GM21367 (cell line): Measurements from ENCODE around the gene RHBDL1.

Experiments
- ATAC-seq: cut with Tn5 transposase; IDR thresholded peaks from one replicate; pipeline ENCODE4 v1.9.1; 2021; ENCODE audit not compliant: unreplicated experiment

The RHBDL1 gene

DNA sequence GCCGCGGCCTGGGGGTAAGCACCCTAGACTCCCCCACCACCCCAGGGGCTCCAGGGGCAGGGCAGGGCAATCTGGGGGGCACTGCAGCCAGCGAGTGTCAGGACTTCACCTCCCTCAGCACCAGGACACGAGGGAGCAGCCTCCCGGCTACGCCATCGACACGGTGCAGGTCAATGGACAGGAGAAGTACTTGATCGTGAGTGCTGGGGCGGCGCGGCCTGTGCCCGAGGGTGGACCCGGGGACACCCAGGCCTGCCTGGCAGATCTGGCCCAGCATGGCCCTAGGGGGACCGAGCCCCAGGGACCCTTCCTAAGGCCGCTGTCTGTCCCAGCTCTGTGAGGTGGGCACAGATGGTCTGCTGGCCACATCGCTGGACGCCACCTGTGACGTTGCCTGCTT is 3.1 kb upstream of the RHBDL1 start:
- no peak for ATAC-seq

DNA sequence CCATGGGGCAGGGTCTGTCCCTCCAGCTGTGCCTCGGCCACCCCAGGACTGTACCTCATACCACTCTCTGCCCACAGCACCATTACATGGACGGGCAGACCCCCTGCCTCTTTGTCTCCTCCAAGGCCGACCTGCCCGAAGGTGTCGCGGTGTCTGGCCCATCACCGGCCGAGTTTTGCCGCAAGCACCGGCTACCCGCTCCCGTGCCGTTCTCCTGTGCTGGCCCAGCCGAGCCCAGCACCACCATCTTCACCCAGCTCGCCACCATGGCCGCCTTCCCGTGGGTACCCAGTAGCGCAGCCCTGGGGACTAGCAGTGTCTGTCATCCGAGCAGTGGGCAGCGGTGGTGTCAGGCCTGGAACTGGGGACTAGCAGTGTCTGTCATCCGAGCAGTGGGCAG is 2.6 kb upstream of the RHBDL1 start:
- no peak for ATAC-seq

DNA sequence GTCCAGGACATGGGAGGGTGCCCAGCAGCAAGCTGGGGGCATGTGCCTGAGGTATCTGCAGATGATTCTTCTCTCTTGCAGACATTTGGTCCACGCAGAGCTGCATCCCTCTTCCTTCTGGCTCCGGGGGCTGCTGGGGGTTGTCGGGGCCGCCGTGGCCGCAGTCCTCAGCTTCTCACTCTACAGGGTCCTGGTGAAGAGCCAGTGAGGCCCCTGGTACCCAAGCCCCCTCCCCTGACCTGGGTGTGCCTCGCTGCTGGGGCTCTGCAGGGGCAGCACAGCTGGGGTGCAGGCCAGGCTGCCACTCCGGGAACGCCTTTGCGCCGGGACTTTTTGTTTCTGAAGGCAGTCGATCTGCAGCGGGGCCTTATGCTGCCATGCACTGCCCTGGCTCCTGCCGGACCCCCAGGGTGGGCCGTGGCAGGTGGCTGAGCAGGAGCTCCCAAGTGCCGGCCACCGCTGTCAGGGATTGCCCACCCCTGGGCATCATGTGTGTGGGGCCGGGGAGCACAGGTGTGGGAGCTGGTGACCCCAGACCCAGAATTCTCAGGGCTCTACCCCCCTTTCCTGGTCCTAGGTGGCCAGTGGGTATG is 2.0 kb upstream of the RHBDL1 start:
- no peak for ATAC-seq

GRCh38 chr16:674214-674881 is 1.1 kb upstream of the RHBDL1 start:
- ATAC-seq: no peak

- ATAC-seq: no peak
Measured at GRCh38 chr16:675884-676564, 553 bp downstream of the RHBDL1 start.

- ATAC-seq: no peak
Measured at GRCh38 chr16:676565-676902, 1.1 kb downstream of the RHBDL1 start.

GRCh38 chr16:676913-677312 is 1.4 kb downstream of the RHBDL1 start:
- no peak for ATAC-seq

DNA sequence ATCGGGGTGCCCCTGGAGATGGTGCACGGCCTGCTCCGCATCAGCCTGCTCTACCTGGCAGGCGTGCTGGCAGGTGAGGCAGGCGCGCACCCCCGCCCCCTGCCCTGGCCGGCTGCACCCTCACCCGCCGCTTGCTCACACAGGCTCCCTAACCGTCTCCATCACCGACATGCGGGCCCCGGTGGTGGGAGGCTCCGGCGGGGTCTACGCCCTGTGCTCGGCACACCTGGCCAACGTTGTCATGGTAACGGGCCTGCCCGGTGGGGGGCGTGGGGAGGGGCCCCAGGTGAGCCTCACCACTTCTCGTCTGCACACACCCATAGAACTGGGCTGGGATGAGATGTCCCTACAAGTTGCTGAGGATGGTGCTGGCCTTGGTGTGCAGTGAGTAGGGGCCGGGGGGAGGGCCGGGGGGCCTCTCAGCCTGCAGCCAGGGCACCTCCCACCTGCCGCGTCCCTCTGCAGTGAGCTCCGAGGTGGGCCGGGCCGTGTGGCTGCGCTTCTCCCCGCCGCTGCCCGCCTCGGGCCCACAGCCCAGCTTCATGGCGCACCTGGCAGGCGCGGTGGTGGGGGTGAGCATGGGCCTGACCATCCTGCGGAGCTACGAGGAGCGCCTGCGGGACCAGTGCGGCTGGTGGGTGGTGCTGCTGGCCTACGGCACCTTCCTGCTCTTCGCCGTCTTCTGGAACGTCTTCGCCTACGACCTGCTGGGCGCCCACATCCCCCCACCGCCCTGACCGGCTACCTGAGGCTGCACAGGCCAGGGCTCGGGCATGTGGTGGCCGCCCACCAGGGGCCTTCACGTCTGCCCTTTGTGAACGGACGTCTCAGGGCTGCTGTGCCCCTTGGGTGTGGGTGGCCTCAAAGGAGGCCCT is 2.1 kb downstream of the RHBDL1 start:
- ATAC-seq: no peak

DNA sequence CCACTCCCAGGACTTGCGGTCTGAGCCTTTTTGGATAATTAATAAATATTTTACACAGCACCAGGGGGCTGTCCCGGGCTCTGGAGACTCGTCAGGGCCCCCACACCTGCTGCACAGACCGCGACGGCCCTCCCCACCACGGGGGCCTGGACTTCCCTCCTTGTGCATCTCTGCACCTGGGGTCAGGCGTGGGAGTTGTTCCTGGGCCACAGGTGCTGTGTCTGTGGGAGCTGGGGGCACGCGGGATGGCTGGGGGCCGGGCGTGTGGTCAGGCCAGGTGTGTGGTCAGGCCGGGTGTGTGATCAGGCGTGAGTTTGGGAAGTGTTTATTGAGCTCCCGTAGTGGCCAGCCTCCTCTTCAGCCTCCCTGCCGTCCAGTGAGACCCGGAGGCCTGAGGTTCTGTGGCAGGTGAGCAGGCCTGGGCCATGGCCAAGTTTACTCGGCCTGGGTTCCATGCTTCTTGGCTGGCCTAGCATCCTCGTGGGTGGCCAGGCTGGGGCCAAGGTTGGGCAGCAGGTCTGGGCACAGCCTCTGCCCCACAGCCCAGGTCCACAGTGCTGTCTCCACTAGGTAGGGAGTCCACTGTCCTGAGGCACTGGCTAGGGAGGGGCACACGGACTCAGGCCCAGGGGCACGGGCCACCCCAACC is 2.9 kb downstream of the RHBDL1 start:
- no peak for ATAC-seq

GRCh38 chr16:678858-679813 is 3.7 kb downstream of the RHBDL1 start:
- ATAC-seq: no peak

DNA sequence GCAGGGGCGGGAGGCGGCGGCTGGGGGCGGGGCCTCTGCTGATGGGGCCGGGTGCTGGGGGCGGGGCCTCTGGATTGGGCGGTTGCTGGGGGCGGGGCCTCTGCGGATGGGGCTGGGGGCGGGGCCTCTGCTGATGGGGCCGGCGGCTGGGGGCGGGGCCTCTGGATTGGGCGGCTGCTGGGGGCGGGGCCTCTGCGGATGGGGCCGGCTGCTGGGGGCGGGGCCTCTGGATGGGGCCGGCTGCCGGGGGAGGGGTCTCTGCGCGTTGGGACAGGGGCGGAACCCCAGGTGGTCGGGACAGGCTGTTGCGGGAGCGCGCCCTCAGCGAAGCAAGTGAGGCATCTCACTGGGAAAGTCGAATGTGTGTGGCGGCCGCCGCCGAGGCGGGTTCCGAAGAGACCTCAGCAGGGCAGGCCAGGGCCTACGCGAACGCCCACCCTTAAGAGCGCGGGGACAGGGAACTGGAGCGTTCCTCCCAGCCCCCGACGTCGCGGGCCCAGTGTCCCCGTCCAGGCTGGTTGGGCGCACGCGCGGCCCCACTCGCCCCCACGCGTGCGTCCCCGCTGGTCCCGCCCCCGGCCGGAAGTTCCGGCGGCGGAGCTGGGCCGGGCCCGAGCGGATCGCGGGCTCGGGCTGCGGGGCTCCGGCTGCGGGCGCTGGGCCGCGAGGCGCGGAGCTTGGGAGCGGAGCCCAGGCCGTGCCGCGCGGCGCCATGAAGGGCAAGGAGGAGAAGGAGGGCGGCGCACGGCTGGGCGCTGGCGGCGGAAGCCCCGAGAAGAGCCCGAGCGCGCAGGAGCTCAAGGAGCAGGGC is 4.5 kb downstream of the RHBDL1 start, which contains the start of gene STUB1:
STUB1 (plus strand) TSS at position 597 of the 811 bp plus-strand sequence; CDS start at position 713, 116 bp downstream.
- no peak for ATAC-seq

- ATAC-seq: no peak
Measured at GRCh38 chr16:680625-680945, 5.1 kb downstream of the RHBDL1 start.

DNA sequence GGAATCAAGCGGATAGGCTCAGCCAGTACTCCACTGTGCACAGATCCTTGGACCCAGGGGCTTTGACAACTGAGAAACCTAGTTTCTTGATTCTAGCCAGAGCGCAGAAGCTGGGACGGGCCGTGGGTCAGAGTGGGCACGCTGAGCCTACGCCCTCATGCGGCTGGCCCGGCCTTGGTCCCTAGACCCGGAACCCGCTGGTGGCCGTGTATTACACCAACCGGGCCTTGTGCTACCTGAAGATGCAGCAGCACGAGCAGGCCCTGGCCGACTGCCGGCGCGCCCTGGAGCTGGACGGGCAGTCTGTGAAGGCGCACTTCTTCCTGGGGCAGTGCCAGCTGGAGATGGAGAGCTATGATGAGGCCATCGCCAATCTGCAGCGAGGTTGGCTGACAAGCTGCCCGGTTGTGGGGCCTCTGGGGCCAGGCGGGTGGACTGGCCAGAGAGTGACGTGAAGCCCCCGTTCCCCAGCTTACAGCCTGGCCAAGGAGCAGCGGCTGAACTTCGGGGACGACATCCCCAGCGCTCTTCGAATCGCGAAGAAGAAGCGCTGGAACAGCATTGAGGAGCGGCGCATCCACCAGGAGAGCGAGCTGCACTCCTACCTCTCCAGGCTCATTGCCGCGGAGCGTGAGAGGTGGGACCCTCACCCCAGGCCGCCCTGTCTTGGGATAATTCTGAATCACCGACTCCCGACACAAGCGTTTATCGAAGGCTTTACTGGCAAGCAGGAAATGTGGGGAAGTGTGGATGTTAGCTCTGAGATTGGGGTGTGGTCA is 5.7 kb downstream of the RHBDL1 start:
- ATAC-seq: no peak

DNA sequence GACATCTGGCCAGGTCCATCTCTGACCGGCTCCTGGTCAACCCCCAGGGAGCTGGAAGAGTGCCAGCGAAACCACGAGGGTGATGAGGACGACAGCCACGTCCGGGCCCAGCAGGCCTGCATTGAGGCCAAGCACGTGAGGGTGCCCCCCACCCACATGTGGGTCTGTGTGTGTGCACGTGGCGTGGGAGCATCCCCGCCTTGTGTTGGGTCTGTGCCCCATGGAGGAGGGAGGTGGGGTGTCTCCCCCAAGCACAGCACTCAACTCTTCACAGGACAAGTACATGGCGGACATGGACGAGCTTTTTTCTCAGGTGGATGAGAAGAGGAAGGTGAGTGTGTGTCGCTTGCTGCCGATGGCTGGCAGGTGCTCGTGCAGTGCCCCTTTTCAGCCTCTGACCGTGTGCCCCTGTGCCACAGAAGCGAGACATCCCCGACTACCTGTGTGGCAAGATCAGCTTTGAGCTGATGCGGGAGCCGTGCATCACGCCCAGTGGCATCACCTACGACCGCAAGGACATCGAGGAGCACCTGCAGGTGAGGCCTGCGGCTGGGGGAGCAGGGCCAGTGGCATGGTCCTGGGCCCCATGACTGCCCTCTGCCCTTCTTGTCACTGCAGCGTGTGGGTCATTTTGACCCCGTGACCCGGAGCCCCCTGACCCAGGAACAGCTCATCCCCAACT is 6.4 kb downstream of the RHBDL1 start:
- ATAC-seq: no peak

GRCh38 chr16:682493-683395 is 7.3 kb downstream of the RHBDL1 start:
- no peak for ATAC-seq

- no peak for ATAC-seq
Measured at GRCh38 chr16:683396-684070, 8.1 kb downstream of the RHBDL1 start.
